ENCODE measurements around the gene ADGRL1.
"Not testable (repeated sequence)": the region's sequence is repeated elsewhere in the genome, so short reads cannot be mapped to it uniquely, and the experiment has no call there.

ADGRL1 gene

DNA sequence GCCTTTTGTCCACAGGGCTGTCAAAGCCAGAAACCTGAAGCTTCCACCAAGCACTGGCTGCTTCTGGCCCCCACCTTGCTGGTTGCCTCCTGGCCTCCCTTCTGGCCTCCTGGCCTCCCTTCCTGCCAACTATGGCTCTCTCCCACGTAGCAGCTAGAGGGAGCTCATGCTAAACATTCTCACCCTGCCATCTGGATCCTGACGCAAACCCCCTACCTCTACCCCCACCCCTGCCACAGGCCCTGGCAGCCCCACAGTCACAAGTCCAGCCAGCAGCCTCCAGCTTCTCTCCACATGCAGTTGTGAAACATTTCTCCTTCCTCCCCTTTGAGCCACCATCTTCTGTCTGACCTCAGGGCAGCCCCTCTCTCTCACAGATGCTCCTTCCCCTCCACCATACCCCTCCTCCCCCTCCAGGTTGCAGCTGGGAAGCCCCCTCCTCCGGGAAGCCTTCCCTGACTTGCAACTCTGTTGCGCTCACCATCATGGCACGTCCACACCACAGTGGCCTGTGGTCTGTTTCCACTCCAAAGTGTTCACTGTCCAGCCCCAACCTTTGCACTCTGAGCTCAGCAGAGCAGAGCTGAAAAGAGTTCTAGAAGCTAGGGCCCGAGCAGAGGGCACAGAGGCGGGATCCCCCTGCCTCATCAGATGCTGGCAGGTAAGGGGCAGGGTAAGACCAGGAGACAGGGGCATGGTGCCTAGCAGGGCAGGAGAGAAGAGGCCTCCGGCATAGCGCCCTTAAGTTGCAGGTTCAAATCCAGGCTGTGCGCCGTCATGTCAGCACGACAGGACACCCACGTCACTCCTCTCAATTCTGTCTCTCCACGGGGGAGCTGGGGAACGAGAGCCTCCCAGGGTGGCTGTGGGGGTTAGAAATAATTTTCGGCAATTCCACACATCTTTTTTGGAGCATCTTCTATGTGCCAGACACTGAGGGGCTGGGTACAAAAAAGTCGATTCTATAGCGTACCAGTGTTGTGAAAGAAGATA, 7.3 kb downstream of the ADGRL1 start:
- Histone ChIP-seq H3K4me1 (ENCODE audit: control insufficient read depth, insufficient read depth, low read length) (peaks cover 5% of the 10 kb centered on the region), H3K4me3 (ENCODE audit: low read length) (no peak overlapping the region), H3K9ac (ENCODE audit: low read length) (no peak overlapping the region), H3K27me3 (ENCODE audit: control insufficient read depth, insufficient read depth, low read length) (no peaks in the 10 kb centered on the region), H3K36me3 (ENCODE audit: control insufficient read depth, insufficient read depth, low read length) (no peaks in the 10 kb centered on the region), H3K9me3 (ENCODE audit: control insufficient read depth, low read length) (no peaks in the 10 kb centered on the region)

- H3K9me3 ChIP-seq (ENCODE audit: control insufficient read depth, low read length), result no peaks in the 10 kb centered on the region
- peaks cover 5% of the 10 kb centered on the region for H3K4me1 ChIP-seq (ENCODE audit: control insufficient read depth, insufficient read depth, low read length)
- H3K27me3 ChIP-seq (ENCODE audit: control insufficient read depth, insufficient read depth, low read length), result no peaks in the 10 kb centered on the region
- H3K9ac ChIP-seq (ENCODE audit: low read length), result no peak overlapping the region
- H3K36me3 ChIP-seq (ENCODE audit: control insufficient read depth, insufficient read depth, low read length), result no peaks in the 10 kb centered on the region
- no peak overlapping the region for H3K4me3 ChIP-seq (ENCODE audit: low read length)
These were observed 8.1 kb downstream of the ADGRL1 start for GRCh38 chr19:14197882-14198281.

DNA sequence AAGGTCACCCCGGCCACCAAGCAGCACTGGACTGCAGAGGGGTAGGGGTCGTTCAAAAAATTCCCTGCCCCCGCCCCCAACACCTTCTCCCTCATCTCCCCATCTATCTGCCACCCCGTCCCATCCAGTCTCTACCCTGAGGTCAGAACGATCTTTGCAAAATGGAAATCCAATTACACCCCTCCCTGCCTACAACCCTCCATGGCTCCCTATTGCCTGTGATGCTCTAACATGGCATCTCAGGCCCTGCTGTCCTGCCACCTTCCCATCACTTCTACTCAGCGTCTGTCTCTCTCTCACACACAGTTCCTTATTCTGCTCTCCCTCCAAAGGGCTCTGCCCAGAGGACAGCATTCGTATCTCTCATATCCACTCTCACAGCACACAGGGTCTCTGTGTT, 8.7 kb downstream of the ADGRL1 start:
- H3K4me1 ChIP-seq (ENCODE audit: control insufficient read depth, insufficient read depth, low read length); H3K4me3 ChIP-seq (ENCODE audit: low read length); H3K9me3 ChIP-seq (ENCODE audit: control insufficient read depth, low read length); H3K27me3 ChIP-seq (ENCODE audit: control insufficient read depth, insufficient read depth, low read length); H3K36me3 ChIP-seq (ENCODE audit: control insufficient read depth, insufficient read depth, low read length); H3K9ac ChIP-seq (ENCODE audit: low read length): not testable (repeated sequence)

- not testable (repeated sequence) for H3K9me3 ChIP-seq (ENCODE audit: control insufficient read depth, low read length); H3K4me3 ChIP-seq (ENCODE audit: low read length); H3K27me3 ChIP-seq (ENCODE audit: control insufficient read depth, insufficient read depth, low read length); H3K4me1 ChIP-seq (ENCODE audit: control insufficient read depth, insufficient read depth, low read length); H3K9ac ChIP-seq (ENCODE audit: low read length); H3K36me3 ChIP-seq (ENCODE audit: control insufficient read depth, insufficient read depth, low read length)
These were observed 9.9 kb downstream of the ADGRL1 start for GRCh38 chr19:14196105-14196504.

DNA sequence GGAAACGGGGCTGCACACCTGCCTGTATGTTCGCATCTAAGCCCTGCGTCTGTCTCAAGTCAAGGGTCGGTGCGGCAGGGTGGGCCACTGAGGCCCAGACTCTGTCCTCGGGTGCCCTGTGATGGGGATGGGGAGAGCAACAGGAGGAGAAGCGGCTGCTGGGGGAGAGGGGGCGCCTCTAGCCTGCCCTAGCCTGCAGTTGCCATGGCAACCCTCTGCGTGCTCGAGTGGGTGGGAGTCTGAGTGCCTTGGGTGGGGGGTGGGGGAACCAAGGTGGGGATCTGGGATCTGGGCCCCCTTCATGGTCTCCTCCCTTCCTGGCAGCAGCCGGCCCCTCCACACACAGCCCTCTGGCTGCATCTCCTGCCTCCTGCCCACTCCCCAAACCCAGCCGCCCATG, 10.8 kb downstream of the ADGRL1 start:
- not testable (repeated sequence) for H3K27me3 ChIP-seq (ENCODE audit: control insufficient read depth, insufficient read depth, low read length); H3K36me3 ChIP-seq (ENCODE audit: control insufficient read depth, insufficient read depth, low read length); H3K4me3 ChIP-seq (ENCODE audit: low read length); H3K4me1 ChIP-seq (ENCODE audit: control insufficient read depth, insufficient read depth, low read length); H3K9me3 ChIP-seq (ENCODE audit: control insufficient read depth, low read length); H3K9ac ChIP-seq (ENCODE audit: low read length)

DNA sequence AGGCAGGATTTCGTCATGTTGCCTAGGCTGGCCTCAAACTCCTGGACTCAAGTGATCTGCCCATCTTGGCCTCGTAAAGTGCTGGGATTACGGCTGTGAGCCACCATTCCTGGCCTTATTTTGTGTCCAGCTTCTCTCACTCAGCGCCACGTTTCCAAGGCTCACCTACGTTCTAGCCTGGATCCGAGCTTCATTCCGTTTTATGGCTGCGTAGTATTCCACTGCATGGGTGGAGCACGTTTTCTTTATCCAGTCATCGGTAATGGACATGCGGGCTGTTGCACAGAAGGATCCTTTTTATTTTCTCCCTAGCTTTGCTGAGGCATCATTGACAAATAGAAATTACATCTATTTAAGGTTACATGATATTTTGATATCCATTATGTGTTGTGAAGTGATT, 16.6 kb downstream of the ADGRL1 start:
- no peaks in the 10 kb centered on the region for H3K4me1 ChIP-seq (ENCODE audit: control insufficient read depth, insufficient read depth, low read length)

GRCh38 chr19:14188086-14188485, 17.9 kb downstream of the ADGRL1 start:
- H3K9ac ChIP-seq (ENCODE audit: low read length); H3K4me3 ChIP-seq (ENCODE audit: low read length); H3K36me3 ChIP-seq (ENCODE audit: control insufficient read depth, insufficient read depth, low read length); H3K9me3 ChIP-seq (ENCODE audit: control insufficient read depth, low read length); H3K4me1 ChIP-seq (ENCODE audit: control insufficient read depth, insufficient read depth, low read length); H3K27me3 ChIP-seq (ENCODE audit: control insufficient read depth, insufficient read depth, low read length): not testable (repeated sequence)

More for the DNA sequence above, 16.6 kb downstream of the ADGRL1 start:
- H3K36me3 ChIP-seq (ENCODE audit: control insufficient read depth, insufficient read depth, low read length), result no peaks in the 10 kb centered on the region
- H3K9me3 ChIP-seq (ENCODE audit: control insufficient read depth, low read length), result no peaks in the 10 kb centered on the region
- no peak overlapping the region for H3K4me3 ChIP-seq (ENCODE audit: low read length)
- H3K9ac ChIP-seq (ENCODE audit: low read length), result no peak overlapping the region
- H3K27me3 ChIP-seq (ENCODE audit: control insufficient read depth, insufficient read depth, low read length), result no peaks in the 10 kb centered on the region

- no peaks in the 10 kb centered on the region for H3K9me3 ChIP-seq (ENCODE audit: control insufficient read depth, low read length)
- no peak overlapping the region for H3K9ac ChIP-seq (ENCODE audit: low read length)
- H3K27me3 ChIP-seq (ENCODE audit: control insufficient read depth, insufficient read depth, low read length), result no peaks in the 10 kb centered on the region
- no peaks in the 10 kb centered on the region for H3K36me3 ChIP-seq (ENCODE audit: control insufficient read depth, insufficient read depth, low read length)
- no peaks in the 10 kb centered on the region for H3K4me1 ChIP-seq (ENCODE audit: control insufficient read depth, insufficient read depth, low read length)
- no peak overlapping the region for H3K4me3 ChIP-seq (ENCODE audit: low read length)
These were observed 18.4 kb downstream of the ADGRL1 start for GRCh38 chr19:14187561-14187960.

- H3K4me3 ChIP-seq (ENCODE audit: low read length); H3K4me1 ChIP-seq (ENCODE audit: control insufficient read depth, insufficient read depth, low read length); H3K36me3 ChIP-seq (ENCODE audit: control insufficient read depth, insufficient read depth, low read length); H3K9ac ChIP-seq (ENCODE audit: low read length); H3K9me3 ChIP-seq (ENCODE audit: control insufficient read depth, low read length); H3K27me3 ChIP-seq (ENCODE audit: control insufficient read depth, insufficient read depth, low read length): not testable (repeated sequence)
These were observed 19.3 kb downstream of the ADGRL1 start for GRCh38 chr19:14186684-14187083.

DNA sequence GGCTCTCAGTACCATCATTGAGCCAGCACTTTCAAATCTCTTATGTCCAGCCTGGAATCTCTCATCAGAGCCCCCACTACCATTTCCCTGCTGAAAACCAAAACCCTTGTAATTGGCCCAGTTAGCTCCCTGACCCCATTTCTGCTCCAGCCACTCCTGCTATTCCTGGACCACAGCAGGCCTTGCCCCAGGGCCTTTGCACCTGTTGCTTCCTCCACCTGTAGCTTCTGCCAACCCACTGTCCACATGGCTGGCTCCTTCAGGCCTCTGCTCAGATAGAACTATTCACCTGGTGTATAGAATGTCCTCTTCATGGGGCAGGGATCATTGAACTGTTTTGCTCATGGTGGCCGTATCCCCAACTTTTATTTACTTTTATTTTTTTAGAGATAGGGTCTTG, 20.3 kb downstream of the ADGRL1 start:
- not testable (repeated sequence) for H3K27me3 ChIP-seq (ENCODE audit: control insufficient read depth, insufficient read depth, low read length); H3K36me3 ChIP-seq (ENCODE audit: control insufficient read depth, insufficient read depth, low read length); H3K4me3 ChIP-seq (ENCODE audit: low read length); H3K9ac ChIP-seq (ENCODE audit: low read length); H3K9me3 ChIP-seq (ENCODE audit: control insufficient read depth, low read length); H3K4me1 ChIP-seq (ENCODE audit: control insufficient read depth, insufficient read depth, low read length)

DNA sequence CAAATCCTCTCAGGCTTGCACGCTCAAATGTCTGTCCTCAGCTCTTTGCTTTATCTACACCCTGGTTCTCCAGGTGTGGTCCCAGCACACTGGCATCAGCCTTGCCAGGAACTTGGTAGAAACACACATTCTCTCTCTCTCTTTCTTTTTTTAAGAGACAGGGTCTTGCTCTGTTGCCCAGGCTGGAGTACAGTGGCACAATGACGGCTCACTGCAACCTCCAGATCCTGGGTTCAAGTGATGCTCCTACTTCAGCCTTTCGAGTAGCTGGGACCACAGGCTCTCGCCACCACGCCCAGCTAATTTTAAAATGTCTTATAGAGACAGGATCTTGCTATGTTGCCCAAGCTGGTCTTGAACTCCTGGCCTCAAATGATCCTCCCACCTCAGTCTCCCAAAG, 20.8 kb downstream of the ADGRL1 start:
- Histone ChIP-seq H3K9ac (ENCODE audit: low read length) (no peak overlapping the region), H3K36me3 (ENCODE audit: control insufficient read depth, insufficient read depth, low read length) (no peaks in the 10 kb centered on the region), H3K4me3 (ENCODE audit: low read length) (no peak overlapping the region), H3K9me3 (ENCODE audit: control insufficient read depth, low read length) (no peaks in the 10 kb centered on the region), H3K4me1 (ENCODE audit: control insufficient read depth, insufficient read depth, low read length) (no peaks in the 10 kb centered on the region), H3K27me3 (ENCODE audit: control insufficient read depth, insufficient read depth, low read length) (no peaks in the 10 kb centered on the region)

GRCh38 chr19:14183741-14184350, 22.1 kb downstream of the ADGRL1 start:
- Histone ChIP-seq H3K9me3 (ENCODE audit: control insufficient read depth, low read length) (no peaks in the 10 kb centered on the region), H3K4me3 (ENCODE audit: low read length) (no peak overlapping the region), H3K36me3 (ENCODE audit: control insufficient read depth, insufficient read depth, low read length) (no peaks in the 10 kb centered on the region), H3K27me3 (ENCODE audit: control insufficient read depth, insufficient read depth, low read length) (no peaks in the 10 kb centered on the region), H3K4me1 (ENCODE audit: control insufficient read depth, insufficient read depth, low read length) (no peaks in the 10 kb centered on the region), H3K9ac (ENCODE audit: low read length) (no peak overlapping the region)
